ENCODE results near the gene ADGRB2.

ADGRB2 gene

DNA sequence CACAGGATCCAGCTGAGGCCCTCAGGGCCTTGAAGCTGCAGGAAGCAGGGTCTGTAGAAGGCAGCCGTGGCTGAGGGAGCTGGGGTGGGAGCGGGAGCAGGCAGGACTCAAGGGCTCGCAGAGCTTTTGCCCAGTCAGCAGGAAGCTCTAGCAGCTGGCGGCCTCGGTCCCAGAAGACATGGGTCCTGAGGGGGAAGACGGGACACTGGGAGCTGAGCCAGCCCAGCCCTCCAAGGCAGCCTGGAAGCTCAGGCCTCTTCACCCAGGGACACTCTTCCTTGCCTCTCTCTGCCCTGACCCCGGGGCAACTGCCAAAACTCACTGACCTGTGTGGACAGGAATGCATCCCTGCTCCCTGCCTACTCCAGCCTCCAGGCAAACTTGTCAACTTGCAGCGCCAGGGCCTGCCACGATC, 8.9 kb downstream of the ADGRB2 start:
- Histone ChIP-seq H3K79me2 (ENCODE audit: insufficient read depth, low read length) (no peaks in the 10 kb centered on the region), H3F3A (ENCODE audit: low read depth) (no peaks in the 10 kb centered on the region), H3K4me1 (ENCODE audit: insufficient read depth, low read length, poor library complexity, severe bottlenecking) (peaks cover 30% of the 10 kb centered on the region), H3K4me3 (ENCODE audit: low read length, poor library complexity, severe bottlenecking) (no peak overlapping the region), H4K20me1 (ENCODE audit: insufficient read depth, low read length, poor library complexity, severe bottlenecking) (peaks cover 4% of the 10 kb centered on the region), H2AFZ (ENCODE audit: low read length) (no peak overlapping the region), H3K9ac (ENCODE audit: low read depth, low read length, poor library complexity, severe bottlenecking) (no peak overlapping the region), H3K4me2 (ENCODE audit: low read depth, low read length, poor library complexity, severe bottlenecking) (no peak overlapping the region), H3K9me2 (replicated peaks; ENCODE audit: low read depth, low read length) (no peaks in the 10 kb centered on the region), H3K9me3 (ENCODE audit: insufficient read depth, low read depth, low read length) (no peaks in the 10 kb centered on the region), H3K27me3 (ENCODE audit: insufficient read depth, low read length, poor library complexity, severe bottlenecking) (no peaks in the 10 kb centered on the region), H3K36me3 (ENCODE audit: insufficient read depth, low read length) (no peaks in the 10 kb centered on the region)
- TF ChIP-seq, protein P1, sequence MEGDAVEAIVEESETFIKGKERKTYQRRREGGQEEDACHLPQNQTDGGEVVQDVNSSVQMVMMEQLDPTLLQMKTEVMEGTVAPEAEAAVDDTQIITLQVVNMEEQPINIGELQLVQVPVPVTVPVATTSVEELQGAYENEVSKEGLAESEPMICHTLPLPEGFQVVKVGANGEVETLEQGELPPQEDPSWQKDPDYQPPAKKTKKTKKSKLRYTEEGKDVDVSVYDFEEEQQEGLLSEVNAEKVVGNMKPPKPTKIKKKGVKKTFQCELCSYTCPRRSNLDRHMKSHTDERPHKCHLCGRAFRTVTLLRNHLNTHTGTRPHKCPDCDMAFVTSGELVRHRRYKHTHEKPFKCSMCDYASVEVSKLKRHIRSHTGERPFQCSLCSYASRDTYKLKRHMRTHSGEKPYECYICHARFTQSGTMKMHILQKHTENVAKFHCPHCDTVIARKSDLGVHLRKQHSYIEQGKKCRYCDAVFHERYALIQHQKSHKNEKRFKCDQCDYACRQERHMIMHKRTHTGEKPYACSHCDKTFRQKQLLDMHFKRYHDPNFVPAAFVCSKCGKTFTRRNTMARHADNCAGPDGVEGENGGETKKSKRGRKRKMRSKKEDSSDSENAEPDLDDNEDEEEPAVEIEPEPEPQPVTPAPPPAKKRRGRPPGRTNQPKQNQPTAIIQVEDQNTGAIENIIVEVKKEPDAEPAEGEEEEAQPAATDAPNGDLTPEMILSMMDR (conservative IDR thresholded peaks at IDR 0.05; ENCODE audit: low read length) = no peak
- no peak for TF ChIP-seq EZH2phosphoT487 (IDR thresholded peaks at IDR 0.05; ENCODE audit: borderline replicate concordance)

DNA sequence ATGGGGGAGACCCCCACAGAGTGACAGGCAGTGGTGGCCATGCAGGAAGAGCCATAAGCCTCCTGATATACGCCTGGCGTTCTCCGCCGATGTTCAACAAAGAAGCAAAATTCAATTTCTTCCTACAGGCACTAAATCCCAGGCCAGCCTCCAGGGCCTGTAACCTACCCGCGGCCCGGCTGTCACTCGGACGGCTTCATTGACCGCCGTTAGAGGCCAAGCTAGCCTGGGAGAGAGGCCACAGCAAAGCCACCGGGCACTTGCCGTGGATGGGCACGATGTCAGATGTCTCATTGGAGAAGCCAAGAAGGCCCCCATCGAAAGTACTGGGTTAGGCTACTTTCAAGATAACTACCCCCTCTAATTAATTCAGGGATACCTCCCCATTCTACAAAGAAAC, 9.7 kb downstream of the ADGRB2 start:
- no peaks in the 10 kb centered on the region for H3K79me2 ChIP-seq (ENCODE audit: insufficient read depth, low read length)
- no peak overlapping the region for H3K4me3 ChIP-seq (ENCODE audit: low read length, poor library complexity, severe bottlenecking)
- no peaks in the 10 kb centered on the region for H3F3A ChIP-seq (ENCODE audit: low read depth)
- H2AFZ ChIP-seq (ENCODE audit: low read length) = no peak overlapping the region
- no peaks in the 10 kb centered on the region for H3K36me3 ChIP-seq (ENCODE audit: insufficient read depth, low read length)
- H3K9me3 ChIP-seq (ENCODE audit: insufficient read depth, low read depth, low read length) = no peaks in the 10 kb centered on the region
- H4K20me1 ChIP-seq (ENCODE audit: insufficient read depth, low read length, poor library complexity, severe bottlenecking) = no peaks in the 10 kb centered on the region
- H3K27me3 ChIP-seq (ENCODE audit: insufficient read depth, low read length, poor library complexity, severe bottlenecking) = no peaks in the 10 kb centered on the region
- no peak overlapping the region for H3K4me2 ChIP-seq (ENCODE audit: low read depth, low read length, poor library complexity, severe bottlenecking)
- no peaks in the 10 kb centered on the region for H3K9me2 ChIP-seq (replicated peaks; ENCODE audit: low read depth, low read length)
- no peak overlapping the region for H3K9ac ChIP-seq (ENCODE audit: low read depth, low read length, poor library complexity, severe bottlenecking)
- peaks cover 28% of the 10 kb centered on the region for H3K4me1 ChIP-seq (ENCODE audit: insufficient read depth, low read length, poor library complexity, severe bottlenecking)
- no peak for TF ChIP-seq EZH2phosphoT487 (IDR thresholded peaks at IDR 0.05; ENCODE audit: borderline replicate concordance)
- TF ChIP-seq, protein P1 (conservative IDR thresholded peaks at IDR 0.05; ENCODE audit: low read length) = no peak

DNA sequence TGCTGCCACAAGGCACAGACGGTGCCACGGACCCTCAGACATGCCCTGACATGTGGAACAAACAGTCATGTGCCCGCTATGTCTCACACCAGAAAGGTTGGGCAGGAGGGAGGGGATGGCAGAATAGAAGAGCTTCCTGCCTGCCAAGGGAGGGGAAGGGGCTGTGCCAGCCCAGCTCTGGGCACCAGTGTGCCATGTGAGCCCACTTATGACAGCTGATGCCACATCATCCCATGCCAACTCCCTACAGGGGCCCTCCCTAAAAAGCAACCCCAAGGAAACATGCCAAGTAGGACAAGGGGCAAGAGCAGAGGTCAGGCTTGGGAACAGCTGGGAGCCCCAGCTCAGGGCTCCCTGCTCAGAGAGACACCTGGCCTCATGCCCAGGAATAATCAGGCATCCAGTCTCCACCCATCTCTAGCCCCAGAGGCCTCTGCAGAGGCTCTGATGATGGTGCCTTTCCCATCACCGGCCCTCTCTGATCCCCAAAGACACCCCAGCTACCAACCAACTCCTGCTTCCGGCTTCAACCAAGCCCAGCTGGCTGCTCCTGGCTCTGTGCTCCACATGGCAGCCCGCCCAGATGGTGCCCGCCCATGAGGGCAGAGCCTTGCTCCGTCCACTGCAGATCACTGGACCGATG, 10.3 kb downstream of the ADGRB2 start:
- H3K9me2 ChIP-seq (replicated peaks; ENCODE audit: low read depth, low read length) = no peaks in the 10 kb centered on the region
- no peaks in the 10 kb centered on the region for H3K9me3 ChIP-seq (ENCODE audit: insufficient read depth, low read depth, low read length)
- H3K4me2 ChIP-seq (ENCODE audit: low read depth, low read length, poor library complexity, severe bottlenecking) = no peak overlapping the region
- peak overlapping the region; percentile 20 for H3K9ac ChIP-seq (ENCODE audit: low read depth, low read length, poor library complexity, severe bottlenecking)
- TF ChIP-seq EZH2phosphoT487 (IDR thresholded peaks at IDR 0.05; ENCODE audit: borderline replicate concordance) = no peak
- no peak overlapping the region for H3K4me3 ChIP-seq (ENCODE audit: low read length, poor library complexity, severe bottlenecking)
- H4K20me1 ChIP-seq (ENCODE audit: insufficient read depth, low read length, poor library complexity, severe bottlenecking) = no peaks in the 10 kb centered on the region
- H3K36me3 ChIP-seq (ENCODE audit: insufficient read depth, low read length) = no peaks in the 10 kb centered on the region
- peaks cover 28% of the 10 kb centered on the region for H3K4me1 ChIP-seq (ENCODE audit: insufficient read depth, low read length, poor library complexity, severe bottlenecking)
- no peaks in the 10 kb centered on the region for H3K27me3 ChIP-seq (ENCODE audit: insufficient read depth, low read length, poor library complexity, severe bottlenecking)
- H3K79me2 ChIP-seq (ENCODE audit: insufficient read depth, low read length) = no peaks in the 10 kb centered on the region
- H3F3A ChIP-seq (ENCODE audit: low read depth) = no peaks in the 10 kb centered on the region
- no peak overlapping the region for H2AFZ ChIP-seq (ENCODE audit: low read length)

DNA sequence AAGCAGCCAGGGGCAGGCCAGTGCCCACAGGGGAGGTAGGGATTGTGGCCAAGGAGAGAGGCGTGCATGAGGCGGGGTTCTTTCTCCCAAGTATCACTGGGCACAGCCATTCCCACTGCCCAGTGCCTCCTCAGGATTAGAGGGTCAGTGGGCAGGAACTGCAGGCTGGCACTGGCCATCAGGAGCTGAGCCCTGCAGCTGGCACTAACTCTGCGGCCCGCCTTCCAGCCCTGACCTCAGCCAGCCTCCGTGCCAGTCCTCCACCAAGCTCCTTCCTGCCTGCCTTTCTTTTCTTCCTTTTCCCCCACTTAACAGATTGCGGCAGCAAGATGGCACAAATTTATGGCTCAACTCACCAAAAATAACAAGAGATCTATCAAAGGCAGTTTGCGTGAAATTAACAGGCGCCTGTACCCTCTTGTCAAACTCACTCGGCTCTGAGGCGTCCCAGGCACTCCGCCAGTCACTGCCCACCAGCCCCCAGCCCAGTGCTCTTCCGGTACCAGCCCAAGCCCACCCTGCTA, 11.1 kb downstream of the ADGRB2 start:
- TF ChIP-seq, protein P1 (conservative IDR thresholded peaks at IDR 0.05; ENCODE audit: low read length) = no peak
- no peak for TF ChIP-seq EZH2phosphoT487 (IDR thresholded peaks at IDR 0.05; ENCODE audit: borderline replicate concordance)

More for the DNA sequence above, 11.1 kb downstream of the ADGRB2 start:
- peaks cover 28% of the 10 kb centered on the region for H3K4me1 ChIP-seq (ENCODE audit: insufficient read depth, low read length, poor library complexity, severe bottlenecking)
- no peaks in the 10 kb centered on the region for H3K27me3 ChIP-seq (ENCODE audit: insufficient read depth, low read length, poor library complexity, severe bottlenecking)
- H3K9me3 ChIP-seq (ENCODE audit: insufficient read depth, low read depth, low read length) = no peaks in the 10 kb centered on the region
- no peak overlapping the region for H2AFZ ChIP-seq (ENCODE audit: low read length)
- H3F3A ChIP-seq (ENCODE audit: low read depth) = no peaks in the 10 kb centered on the region
- no peaks in the 10 kb centered on the region for H3K36me3 ChIP-seq (ENCODE audit: insufficient read depth, low read length)
- no peaks in the 10 kb centered on the region for H4K20me1 ChIP-seq (ENCODE audit: insufficient read depth, low read length, poor library complexity, severe bottlenecking)
- H3K9me2 ChIP-seq (replicated peaks; ENCODE audit: low read depth, low read length) = no peaks in the 10 kb centered on the region
- H3K4me3 ChIP-seq (ENCODE audit: low read length, poor library complexity, severe bottlenecking) = no peak overlapping the region
- no peaks in the 10 kb centered on the region for H3K79me2 ChIP-seq (ENCODE audit: insufficient read depth, low read length)
- peak overlapping the region; percentile 20 for H3K9ac ChIP-seq (ENCODE audit: low read depth, low read length, poor library complexity, severe bottlenecking)
- no peak overlapping the region for H3K4me2 ChIP-seq (ENCODE audit: low read depth, low read length, poor library complexity, severe bottlenecking)

Measured in Loucy (cell line).